Left forelimb (tissue), 1 donor: Measurements from ENCODE around the gene UNK.
"Not testable (repeated sequence)": the region's sequence is repeated elsewhere in the genome, so short reads cannot be mapped to it uniquely, and the experiment has no call there.

ENCODE experiments used
- DNase-seq: peaks from one replicate; pipeline ENCODE4 v3.0.0-alpha.2; 2018; ENCODE audit warnings: low spot score

The UNK gene

DNA sequence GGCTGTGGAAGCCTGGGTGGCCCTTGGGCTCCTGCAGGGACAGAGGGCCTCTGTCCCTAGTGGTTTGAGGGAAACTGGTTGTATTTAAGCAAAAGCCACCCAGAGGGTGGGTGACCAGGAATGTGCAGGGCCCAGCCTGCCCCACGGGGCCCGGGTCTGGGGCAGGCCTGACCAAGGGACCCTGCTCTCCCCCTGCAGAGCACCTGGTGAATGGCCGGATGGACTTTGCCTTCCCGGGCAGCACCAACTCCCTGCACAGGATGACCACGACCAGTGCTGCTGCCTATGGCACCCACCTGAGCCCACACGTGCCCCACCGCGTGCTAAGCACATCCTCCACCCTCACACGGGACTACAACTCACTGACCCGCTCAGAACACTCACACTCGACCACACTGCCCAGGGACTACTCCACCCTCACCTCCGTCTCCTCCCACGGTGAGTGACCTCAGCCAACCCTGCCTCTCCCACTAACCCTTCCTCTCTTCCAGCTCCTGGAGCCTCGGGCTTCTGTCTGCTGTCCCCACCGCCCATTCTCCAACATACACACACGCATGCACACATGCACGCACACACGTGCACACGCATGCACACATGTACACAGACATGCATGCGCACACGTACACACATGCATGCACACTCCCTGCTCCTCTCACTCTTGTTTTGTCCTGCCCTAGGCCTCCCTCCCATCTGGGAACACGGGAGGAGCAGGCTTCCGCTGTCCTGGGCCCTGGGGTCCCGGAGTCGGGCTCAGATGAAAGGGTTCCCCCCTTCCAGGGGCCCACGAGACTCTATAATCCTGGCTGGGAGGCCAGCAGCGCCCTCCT, 30.0 kb upstream of the UNK start:
- DNase-seq = no peak

DNA sequence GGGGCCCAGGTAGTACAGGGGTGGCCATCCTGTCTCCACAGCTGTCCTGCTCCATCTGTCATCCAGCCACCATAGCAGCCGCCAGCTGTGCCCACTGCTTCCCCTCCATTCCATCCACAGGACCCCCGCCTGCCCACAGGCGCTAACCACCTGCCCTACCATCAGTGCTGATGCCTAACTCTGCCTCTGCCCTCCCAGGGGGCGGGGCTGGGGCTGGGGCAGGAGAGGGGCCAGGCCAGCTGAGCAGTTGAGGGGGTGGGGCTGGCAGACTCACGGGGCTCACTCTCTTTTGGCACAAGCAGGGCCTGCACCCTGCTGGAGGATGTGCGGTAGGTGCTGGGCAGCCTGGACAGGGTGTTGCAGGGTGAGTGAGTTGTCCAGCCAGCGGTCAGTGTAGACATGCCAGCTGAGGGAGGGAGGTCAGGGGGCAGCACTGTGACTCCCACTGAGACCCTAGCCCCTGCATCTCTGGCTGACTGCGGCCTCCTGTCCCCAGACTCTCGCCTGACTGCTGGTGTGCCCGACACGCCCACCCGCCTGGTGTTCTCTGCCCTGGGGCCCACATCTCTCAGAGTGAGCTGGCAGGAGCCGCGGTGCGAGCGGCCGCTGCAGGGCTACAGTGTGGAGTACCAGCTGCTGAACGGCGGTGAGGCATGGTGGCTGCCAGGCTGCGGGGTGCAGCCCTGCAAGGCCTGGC, 29.3 kb upstream of the UNK start:
- DNase-seq = no peak

DNA sequence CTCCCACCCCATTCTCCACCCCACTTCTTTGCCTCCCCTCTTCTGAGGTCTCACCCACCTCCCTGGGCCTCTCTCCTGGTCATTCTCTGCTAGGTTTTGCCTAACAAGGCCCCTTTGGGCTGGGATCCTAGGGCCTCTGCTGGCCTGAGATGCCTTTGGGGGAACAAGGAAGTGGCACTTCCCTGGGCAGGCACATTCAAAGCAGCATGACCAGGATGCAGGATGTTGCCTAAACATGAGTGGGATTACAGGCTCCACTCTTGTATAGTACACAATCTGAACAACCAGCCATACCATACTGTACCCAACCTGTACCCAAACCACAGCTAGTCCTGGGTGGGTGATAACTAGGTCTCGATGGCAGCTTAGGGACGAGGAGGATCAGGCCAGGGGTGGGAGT, 28.6 kb upstream of the UNK start:
- no peak for DNase-seq

DNA sequence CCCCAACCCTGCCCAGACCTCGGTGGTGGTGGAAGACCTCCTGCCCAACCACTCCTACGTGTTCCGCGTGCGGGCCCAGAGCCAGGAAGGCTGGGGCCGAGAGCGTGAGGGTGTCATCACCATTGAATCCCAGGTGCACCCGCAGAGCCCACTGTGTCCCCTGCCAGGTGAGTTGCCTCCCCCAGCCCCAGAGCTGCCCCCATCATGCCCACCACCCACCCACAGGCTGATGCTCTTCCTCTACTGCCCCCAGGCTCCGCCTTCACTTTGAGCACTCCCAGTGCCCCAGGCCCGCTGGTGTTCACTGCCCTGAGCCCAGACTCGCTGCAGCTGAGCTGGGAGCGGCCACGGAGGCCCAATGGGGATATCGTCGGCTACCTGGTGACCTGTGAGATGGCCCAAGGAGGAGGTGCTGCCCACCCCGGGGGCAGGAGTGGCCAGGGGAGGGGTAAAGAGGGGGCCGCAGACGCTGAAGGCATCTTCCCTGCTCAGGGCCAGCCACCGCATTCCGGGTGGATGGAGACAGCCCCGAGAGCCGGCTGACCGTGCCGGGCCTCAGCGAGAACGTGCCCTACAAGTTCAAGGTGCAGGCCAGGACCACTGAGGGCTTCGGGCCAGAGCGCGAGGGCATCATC, 28.0 kb upstream of the UNK start:
- DNase-seq = no peak

DNA sequence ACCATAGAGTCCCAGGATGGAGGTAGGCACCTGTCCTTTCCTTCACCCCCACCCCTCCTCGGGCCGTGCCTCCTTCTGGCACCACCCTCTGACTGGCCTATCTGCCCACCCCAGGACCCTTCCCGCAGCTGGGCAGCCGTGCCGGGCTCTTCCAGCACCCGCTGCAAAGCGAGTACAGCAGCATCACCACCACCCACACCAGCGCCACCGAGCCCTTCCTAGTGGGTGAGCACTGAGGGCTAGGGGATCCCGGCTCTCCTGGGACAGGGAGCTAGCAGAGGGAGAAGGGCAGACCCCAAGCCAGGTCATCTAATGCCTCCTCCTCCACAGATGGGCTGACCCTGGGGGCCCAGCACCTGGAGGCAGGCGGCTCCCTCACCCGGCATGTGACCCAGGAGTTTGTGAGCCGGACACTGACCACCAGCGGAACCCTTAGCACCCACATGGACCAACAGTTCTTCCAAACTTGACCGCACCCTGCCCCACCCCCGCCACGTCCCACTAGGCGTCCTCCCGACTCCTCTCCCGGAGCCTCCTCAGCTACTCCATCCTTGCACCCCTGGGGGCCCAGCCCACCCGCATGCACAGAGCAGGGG, 27.4 kb upstream of the UNK start:
- DNase-seq = no peak

DNA sequence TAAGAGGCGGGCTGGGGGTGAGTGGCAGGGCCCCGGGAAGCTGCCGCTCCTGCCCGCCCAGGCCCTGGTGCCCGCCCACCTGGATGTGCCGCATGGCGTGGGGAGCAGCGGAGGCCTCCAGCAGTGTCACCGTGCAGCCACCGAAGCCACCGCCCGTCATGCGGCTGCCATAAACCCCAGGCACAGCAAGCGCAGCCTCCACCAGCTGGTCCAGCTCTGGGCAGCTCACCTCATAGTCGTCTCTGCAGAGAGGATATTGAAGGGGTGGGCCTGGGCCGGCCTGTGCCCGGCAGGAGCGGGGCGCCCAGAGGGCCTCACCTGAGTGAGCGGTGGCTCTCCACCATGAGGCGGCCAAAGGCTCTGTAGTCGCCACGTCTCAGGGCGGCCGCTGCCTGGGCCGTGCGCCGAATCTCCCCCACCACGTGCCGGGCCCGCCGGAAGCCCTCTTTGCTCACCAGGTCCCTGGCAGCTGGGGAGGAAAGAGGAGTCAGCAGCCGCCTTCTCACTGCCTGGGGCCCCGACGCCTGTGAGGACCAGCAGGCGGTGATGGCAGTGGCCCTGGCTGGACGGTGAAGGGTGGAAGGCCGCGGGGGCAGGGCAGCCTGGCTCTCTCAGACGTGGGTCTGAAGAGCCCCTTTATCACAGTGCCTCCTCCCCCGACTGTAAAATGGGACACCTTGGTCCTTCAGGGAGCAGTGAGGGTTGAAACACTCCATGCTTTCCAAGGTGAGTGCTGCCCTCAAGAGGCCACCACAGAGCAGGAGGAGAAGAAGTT, 26.3 kb upstream of the UNK start:
- DNase-seq = no peak

DNA sequence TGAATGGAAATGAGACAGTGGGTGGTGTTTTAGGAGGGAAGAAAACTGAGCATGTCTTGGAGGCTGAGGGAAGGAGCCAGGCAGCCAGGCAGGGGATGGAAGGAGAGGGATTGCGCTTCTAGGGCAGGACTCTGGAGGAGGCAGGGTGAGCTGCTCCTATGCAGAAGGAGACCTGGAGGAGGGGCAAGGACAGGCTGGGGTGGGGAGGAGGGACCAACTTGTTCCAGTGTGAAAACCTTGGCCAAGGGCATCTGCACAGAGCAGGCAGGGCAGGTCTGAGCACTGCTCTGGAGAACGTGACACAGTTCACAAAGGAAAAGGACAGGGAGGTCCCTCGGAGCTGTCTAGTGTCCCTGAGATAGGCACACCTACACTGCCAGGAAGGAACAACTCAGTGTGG, 25.1 kb upstream of the UNK start:
- no peak for DNase-seq

DNA sequence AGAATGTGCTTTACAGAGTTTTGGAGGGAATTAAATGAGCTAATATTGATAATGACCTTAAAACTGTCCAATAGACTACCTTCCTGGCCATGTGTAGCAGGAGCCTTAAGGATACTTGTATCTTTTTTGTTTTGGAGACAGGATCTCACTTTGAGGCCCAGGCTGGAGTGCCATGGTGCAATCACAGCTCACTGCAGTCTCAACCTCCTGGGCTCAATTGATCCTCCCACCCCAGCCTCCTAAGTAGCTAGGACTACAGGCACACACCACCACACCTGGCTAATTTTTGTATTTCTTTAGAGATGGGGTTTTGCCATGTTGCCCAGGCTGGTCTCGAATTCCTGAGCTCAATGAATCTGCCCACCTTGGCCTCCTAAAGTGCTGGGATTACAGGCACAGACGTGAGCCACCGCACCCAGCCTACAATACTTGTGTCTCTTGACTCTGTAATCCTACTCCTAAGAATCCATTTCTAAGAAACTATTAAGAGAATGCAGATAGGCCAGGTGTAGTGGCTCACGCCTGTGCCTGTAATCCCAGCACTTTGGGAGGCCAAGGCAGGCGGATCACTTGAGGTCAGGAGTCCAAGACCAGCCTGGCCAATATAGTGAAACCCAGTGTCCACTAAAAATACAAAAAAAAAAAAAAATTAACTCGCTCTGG, 24.5 kb upstream of the UNK start:
- not testable (repeated sequence) for DNase-seq

DNA sequence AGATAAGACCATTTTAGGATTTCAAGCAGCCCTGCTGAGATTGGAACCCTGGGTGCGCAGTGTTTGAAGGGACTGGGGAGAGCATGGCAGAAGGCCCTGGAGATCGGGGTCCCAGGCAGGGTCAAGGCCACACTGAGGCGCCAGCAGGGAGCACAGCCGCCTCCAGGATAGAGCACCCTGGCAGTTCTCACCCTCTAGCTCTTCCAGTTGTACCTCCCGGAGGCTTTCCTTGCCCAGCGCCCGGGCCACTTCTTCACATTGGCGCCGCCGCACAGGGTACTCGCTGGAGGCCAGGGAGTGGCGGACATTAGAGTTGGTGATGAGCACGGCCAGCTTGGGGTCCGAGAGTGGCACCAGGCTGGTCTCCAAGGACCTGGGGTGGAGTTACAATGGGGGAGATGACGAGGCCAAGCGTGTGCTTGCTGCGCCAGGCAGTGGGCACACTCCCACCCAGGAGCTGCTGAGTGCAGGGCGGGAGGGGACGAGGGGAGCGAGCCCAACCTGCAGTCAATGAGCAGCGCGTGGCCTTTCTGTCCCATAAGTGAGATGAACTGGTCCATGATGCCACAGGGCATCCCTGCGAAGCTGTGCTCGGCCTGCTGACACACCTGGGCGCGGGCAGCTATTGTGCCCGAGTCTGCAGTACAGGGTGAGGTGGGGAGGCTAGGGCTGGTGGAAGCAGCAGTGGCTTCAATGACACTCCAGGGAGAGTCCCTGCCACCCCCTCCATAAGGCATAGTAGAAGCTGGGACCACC, 21.9 kb upstream of the UNK start:
- no peak for DNase-seq

DNA sequence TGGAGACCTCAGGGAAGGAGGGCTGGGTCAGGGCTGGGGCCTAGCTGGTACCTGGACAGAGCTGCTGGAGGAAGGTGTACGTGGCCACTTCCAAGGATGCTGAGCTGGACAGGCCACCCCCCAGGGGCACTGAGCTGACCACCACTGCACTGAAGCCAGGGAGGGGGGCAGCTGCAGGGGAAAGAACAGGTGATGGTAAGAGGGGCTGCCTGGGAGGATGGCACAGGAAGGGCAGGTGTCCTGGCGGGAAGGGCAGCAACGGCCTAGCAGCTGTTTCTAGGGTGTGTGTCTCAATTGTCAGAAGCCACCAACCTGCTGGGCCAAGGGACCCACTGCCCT, 21.4 kb upstream of the UNK start:
- DNase-seq = no peak

DNA sequence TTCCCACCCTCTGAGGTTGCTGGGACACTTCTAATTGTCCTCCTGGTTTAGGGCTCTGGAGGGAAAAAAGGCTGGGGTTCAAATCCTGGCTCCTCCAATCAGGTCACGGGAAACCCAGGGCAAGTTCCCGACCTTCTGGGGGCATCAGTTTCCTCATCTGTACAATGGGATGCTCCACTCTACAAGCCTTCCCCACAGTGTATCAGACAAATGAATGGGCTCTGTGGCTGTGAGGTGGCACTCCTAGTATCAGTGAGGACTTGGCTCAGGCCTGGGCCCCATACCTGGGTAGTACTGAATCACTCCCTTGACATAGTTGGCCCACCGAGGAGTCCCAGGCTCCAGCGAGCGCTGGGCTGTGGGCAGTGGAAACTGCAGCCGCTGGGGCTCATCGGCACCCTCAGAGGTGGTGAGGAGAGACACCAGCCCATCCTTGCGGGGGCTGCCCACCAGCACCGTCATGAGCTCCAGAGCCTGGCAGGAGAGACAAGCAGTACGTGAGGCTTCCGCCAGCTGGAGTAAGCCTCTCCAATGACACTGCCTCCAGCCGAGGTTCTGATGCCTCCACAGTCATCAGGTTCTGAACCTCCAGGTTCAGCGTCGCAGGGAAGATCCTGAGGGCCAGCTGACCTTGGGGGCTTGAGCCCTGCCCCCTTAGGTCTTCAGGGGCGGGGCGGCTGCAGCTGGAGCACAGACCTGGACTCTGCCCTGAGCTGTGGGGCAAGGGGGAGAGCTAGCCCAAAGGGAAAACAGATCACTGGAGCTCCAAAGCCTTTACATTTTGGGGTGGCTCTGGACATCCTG, 20.8 kb upstream of the UNK start:
- no peak for DNase-seq

DNA sequence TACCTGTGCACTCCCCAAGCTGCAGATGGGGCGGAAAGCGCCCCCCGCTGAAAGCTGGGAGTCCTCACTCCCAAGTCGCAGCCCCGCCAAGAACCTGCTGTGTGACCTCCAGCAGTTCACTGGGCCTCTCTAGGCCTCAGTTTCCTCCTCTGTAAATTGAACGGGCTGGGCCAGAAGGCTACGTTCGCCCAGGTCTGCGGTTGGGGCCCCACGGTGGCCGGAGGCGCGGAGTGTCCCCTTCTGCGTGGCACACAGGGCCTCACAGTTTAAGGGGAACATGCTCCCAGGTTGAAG, 20.2 kb upstream of the UNK start:
- no peak for DNase-seq

DNA sequence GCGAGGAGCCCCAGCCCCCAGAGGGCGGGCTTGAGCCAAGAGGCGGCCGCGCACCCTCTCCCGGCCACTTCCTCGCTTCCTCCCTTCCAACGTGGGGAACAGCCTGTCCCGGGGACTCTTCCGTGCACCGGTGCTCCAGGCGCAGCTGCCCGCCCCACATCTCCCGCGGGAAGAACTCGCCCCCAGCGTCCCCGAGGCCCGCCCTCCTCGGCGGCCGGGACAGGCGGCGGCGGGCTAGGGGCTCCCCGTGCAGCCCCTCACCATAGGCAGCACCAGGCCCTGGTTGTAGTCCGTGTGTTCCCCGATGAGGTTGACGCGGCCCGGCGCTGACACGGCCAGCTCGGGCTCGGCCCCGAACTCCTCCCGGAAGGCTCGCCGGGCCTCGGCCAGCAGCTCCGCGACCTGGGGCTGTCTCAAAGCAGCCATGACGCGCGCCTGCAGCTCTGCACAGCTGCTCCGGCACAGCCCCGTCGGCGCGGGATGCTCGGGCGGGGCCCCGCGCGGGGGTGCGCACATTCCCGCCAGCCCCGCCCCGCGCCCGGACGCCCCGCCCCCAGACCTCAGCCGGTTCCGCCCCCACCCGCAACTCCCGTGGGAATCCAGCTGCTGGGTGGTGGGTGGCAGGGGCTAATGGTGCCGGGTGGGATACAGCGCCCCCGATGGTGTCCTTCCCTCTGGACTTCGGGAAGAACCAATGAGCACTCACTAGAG, 19.7 kb upstream of the UNK start, which contains the start of gene GALK1:
GALK1 (minus strand) TSS at position 482 of the 711 bp plus-strand sequence; CDS start at position 426, 56 bp downstream.
- DNase-seq = peak; percentile 86

DNA sequence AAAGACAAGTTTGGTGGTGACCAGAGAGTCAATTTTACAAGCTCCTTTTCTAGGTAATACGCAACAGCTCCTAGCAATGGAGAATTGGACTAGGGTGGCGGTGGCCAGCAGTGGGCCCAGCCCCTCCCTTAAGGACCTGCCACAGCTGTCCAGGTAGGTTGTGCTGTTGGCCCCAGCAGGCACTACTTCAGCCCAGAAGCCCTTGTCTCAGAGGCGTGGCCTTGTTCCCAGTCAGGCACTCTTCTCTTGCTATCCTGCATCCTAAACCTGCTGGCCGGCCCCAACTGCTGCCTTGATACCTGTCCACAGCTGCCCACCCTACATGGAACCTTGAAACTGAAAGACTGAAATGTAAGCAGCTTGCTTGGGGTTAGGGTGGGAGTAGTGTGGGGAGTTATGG, 18.6 kb upstream of the UNK start:
- no peak for DNase-seq

DNA sequence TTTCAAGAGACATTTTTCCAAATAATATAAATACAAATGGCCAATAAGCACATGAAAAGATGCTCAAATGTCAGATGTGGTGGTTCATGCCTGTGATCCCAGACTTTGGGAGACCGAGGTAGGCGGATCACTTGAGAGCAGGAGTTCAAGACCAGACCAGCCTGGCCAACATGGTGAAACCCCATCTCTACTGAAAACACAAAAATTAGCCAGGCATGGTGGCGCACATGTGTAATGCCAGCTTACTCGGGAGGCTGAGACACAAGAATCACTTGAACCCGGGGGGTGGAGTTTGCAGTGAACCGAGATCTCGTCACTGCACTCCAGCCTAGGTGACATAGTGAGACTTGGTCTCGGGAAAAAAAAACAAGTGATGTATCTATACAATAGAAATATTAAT, 16.7 kb upstream of the UNK start:
- no peak for DNase-seq

DNA sequence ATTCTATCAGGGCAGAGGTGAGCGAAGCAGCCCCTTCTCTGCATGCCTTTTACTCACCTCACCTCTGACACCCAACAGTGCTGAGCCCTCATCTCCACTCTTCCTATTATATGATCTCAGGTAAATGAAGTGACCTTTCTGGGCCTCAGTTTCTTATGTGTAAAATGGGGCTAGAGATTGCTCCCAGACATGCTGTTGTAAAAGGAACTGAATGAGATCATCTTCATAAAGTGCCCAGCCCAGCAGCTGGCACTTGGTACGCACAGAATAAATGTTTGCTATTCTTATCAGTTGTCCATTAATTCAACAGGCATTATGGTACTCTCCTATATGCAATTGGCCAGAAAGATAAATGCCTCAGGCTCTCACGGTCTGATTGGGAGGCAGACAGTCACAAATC, 15.1 kb upstream of the UNK start:
- no peak for DNase-seq

DNA sequence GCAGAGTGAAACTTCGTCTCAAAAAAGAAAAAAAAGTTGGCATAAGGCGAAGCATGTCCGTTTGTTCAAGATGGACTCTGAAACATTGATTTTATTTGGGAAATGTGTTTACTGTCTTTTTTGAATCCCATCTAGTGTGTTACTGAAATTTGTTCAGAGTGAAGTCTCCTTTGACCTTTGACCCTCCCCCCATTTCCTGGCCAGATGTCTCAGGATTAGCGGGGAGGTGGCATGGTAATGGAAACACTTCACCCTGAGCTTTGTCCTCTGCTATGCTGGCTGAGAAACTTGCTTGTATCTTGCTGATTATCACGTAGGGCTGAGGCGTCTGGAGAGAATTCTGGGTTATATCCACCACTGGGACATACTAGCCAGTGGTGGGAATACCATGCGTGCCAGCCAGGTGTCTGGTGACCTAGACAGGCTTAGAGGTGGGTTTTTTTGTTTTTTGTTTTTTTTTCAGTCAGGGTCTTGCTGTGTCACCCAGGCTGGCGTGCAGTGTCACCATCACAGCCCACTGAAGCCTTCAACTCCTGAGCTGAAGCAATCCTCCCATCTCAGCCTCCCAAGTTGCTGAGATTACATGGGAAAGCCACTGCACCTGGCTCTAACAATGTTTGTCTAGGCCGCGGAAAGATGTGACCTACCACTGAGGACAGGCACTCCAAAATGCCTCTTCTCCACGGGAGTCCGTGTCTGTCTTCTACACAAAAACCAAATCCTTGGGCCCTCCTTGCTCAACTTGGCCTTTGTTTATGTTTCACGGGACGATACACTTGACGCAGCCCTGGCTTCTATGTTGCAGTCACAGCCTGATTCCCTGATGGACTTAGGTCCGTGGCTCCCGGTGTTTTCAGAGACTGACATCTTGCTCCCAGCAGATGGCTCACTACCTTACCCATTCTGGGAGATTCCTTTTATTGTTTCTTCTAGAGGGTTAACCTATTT, 13.0 kb upstream of the UNK start:
- no peak for DNase-seq

DNA sequence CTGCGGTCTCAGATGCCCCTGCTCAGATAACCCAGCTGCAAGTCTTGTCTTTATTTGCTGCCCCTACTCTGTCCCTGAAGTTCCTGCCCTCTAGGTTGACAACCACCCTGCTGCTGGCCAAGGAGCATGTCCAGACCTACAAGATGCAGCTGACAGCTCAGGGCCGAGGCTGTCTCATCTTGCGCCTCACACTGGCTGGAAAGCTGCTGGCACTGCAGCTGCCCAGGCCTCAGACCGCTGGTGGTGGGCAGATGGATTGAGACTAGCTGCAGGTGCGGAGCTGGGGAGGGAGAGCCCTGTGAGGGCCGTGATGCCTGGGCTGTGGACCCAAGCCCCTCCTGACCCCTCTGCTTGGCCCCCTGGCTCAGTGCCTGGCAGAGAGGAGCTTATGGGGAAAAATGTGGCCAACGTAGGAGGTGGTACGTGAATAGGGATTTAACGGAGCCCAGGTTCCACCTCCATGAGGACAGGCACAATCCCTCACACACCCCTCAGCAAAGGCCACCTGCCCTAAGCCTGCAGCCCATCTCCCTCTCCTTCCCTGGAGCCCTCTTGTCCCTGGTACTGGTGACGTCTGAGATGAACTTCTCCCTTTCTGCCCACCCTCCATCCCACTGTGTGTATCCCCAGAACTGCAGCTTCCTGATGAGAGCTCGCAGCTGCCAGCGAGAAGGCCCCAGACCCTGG, 11.3 kb upstream of the UNK start:
- no peak for DNase-seq
